Glomerular visceral epithelial cell (primary cell): Measurements from ENCODE around the gene SH3RF2.
A peak's percentile ranks its signal among the peaks of the same experiment; 100 is the strongest.
"Not testable (repeated sequence)": the region's sequence is repeated elsewhere in the genome, so short reads cannot be mapped to it uniquely, and the experiment has no call there.

Source experiments
- DNase-seq: peaks from one replicate; pipeline ENCODE4 v3.0.0-alpha.2; 2016; ENCODE audit errors: extremely low spot score

SH3RF2 gene

DNA sequence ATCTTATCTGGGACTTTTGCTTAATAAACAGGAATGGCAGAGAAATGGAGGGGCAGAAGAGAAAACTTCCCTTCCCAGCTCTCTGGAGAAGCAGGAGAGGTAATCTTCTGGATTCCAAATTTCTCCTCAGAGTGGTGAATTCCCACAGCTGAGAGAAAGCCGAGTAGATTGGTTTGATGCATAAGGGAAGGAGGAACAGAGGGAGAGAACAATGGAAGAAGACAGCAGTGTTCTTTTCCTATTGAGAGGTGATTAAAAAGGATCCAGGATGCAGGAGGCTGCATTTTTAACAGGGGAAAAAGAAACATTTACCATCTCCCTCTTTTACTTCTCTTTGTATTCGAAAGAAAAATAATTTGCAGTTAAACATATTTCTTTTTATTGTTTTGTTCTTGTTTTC is 13.1 kb downstream of the SH3RF2 start:
- DNase-seq, result no peak

DNA sequence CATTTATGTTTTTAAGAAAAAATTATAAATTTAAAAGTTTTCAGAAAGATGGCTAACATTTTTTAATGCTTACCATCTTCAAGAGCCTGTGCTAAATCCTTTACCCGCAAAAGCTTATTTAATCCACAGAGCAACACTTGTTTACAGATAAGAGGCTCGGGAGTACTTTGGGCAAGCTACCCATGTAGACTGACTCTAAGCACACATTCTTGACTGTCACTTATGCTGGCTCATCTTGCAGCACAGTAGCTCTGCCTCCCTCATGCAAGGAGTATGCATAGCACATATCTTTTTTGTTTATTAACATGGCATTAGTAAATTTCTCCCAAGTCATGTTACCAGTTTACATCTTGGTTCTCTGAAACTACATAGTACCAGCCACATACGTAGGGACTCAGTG is 14.7 kb downstream of the SH3RF2 start:
- no peak for DNase-seq

DNA sequence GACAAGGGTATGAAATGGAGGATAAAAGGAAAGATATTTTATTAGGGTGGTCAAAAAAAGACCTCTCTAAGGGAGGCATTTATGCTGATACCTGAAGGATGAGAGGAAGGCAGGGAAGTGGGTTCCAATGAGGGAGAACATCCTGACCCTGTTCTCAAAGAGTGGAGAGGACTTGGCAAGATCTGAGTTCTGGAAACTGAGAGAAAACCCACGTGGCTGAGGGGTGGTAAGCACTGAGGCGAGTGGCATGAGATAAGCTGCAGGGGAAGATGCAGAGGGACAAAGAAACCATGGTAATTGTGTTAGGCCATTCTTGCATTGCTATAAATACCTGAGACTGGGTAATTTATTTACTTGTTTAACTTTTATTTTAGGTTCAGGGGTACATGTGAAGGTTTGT is 16.8 kb downstream of the SH3RF2 start:
- DNase-seq, result no peak

DNA sequence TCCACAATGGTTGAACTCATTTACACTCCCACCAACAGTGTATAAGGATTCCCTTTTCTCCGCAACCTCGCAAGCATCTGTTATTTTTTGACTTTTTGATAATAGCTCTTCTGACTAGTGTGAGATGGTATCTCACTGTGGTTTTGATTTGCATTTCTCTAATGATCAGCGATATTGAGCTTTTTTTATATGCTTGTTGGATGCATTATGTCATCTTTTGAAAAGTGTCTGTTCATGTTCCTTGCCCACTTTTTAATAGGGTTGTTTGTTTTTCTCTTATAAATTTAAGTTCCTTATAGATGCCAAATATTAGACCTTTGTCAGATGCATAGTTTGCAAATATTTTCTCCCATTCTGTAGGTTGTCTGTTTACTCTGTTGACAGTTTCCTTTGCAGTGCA is 17.8 kb downstream of the SH3RF2 start:
- DNase-seq, result not testable (repeated sequence)

DNA sequence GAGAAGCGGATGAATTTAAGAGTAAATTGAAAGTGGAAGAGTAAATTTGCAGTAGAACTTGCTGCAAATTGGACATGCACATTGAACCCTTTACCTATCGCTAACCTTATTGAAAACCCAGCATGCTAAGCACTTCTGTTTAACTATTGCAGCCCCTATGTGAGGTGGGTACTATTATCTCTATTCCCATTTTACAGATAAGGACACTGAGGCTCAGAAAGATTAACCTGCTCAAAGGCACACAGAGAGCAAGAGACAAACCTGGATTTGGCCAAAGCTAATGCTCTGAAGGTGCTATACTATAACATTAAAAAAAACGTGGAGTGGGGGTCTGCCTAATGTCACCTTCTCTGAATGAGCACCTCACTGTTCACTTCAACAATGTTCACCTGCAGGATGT is 21.0 kb downstream of the SH3RF2 start:
- no peak for DNase-seq

DNA sequence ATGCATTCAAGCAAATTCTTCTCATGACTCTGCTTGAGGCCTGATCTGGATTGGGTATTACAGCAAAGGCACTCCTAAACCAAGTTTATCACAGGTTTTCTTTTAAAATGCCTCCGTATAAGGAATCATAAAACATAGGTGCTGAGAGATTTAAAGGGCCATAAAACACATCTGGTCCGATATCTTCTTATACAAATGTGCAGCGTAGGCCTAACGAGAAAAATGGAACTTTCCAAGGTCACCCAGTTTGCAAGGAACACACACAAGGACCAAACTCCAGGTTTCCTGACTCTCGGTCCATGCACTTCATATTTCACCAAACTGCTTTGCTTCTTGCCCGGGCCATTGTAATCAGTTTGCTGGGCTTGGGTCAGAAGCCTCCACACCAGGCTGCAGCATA is 22.1 kb downstream of the SH3RF2 start:
- no peak for DNase-seq

DNA sequence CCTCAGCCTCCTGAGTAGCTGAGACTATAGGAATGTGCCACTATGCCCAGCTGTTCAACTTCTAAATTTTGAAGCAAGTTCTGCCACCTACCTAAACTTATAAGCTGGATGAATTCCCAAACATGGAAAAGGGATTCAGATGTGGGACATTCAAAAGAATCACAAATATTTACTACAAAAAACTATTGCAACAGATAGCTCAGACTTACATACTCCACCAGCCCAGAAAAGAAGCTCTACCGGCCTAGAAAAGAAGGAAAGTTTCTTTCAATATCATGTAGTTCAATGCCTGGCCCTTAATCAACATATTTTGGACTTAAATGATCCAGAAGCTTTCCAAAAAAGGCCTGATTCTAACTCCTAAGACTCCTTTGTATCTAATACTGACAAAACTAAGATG is 23.8 kb downstream of the SH3RF2 start:
- no peak for DNase-seq

DNA sequence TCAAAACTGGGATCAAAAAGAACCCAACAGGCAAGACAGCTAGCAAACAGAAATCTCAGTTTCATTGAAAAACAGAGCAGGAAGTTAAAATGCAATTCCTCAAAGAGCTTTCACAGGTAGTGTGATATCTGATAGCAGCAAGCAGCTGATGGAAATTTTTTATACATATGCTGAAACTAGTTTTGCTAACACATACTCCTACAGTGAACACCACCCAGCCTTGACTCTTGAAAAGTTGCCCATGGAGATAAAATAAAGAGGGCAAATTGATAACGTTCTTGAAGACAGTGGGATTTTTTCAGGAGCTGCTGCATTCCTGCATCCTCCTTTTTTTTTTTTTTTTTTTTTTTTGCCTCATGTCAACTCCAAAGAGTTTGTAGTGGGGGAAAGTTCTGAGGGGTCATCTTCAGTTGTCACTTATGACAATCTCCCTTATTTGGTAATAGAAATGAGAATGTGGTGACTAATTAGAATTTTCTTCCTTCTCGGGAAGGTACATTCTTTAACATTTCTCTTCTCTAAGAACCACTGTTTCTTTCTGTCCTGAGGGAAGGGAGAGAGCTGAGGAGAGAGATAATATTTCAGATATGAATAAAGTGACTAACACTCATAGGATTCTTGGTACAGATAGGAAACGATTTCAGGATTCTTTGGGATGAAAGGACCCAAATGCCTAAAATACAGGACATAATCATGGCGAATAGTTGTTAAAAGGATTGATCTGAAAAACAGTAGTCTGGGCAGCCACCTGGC is 24.6 kb downstream of the SH3RF2 start:
- no peak for DNase-seq

DNA sequence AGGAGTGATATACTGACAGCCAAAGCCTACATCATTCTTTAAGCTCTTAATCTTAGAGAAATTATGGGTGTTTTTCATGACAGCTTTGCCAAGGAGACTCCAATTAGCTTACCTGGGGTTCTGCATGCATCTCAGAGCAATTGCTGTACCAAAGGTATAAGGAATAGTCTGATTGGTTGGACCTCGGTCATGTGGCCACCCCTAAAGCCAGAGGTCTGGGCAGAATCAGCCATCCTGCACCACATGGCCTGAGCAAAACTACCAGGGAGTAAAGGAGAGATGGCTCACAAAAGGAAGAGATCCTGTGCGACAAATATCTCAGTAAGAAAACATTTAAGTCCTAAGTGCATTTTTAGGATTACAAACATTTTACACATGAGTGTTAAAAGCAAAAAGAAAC is 25.6 kb downstream of the SH3RF2 start:
- DNase-seq, result no peak

DNA sequence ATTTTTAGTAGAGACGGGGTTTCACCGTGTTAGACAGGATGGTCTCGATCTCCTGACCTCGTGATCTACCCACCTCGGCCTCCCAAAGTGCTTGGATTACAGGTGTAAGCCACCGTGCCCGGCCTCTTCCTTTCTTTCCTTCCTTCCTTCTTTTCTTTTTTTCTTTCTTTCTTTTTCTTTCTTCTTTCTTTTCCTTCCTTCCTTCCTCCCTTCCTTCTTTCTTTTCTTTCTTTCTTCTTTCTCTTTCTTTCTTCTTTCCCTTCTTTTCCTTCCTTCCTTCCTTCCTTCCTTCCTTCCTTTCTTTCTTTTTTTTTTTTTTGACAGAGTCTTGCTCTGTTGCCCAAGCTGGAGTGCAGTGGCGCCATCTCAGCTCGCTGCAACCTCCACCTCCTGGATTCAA is 27.6 kb downstream of the SH3RF2 start:
- not testable (repeated sequence) for DNase-seq

DNA sequence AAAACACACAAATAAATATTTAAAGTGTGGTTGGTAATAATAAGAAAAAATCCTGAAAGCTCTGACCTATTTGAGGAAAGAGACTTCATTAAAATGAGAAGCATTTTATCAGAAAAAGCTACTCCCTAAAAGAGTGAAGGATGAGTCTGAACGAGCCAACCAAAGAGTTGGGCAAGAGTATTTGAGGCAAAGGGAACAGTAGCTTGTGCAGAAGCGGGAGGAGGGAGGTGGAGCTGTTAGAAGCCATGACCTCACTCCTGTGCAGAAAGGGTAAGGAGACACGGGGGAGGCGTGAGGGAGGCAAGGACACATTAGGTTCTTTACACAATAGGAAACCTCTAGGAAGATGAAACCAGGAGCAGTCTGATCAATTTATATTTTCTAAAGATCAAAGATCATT is 29.4 kb downstream of the SH3RF2 start:
- DNase-seq, result no peak

DNA sequence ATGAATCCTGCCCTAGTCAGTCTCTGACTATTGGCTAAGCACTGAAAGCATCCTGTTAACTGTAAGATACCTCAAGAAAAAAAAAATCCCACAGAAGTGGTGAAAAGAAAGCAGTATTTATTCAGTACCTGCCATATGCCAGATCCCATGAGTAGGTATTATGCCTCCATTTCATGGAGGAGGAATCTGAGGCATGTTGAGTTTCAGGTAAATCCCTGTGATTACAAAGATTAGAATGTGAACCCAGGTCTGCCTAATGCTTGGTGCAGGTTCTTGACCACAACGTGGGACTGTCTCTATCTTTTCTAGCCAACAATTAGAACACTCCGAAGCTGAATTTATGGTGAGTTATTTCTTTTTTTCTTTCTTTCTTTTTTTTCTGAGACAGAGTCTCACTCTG is 30.9 kb downstream of the SH3RF2 start:
- DNase-seq, result no peak

DNA sequence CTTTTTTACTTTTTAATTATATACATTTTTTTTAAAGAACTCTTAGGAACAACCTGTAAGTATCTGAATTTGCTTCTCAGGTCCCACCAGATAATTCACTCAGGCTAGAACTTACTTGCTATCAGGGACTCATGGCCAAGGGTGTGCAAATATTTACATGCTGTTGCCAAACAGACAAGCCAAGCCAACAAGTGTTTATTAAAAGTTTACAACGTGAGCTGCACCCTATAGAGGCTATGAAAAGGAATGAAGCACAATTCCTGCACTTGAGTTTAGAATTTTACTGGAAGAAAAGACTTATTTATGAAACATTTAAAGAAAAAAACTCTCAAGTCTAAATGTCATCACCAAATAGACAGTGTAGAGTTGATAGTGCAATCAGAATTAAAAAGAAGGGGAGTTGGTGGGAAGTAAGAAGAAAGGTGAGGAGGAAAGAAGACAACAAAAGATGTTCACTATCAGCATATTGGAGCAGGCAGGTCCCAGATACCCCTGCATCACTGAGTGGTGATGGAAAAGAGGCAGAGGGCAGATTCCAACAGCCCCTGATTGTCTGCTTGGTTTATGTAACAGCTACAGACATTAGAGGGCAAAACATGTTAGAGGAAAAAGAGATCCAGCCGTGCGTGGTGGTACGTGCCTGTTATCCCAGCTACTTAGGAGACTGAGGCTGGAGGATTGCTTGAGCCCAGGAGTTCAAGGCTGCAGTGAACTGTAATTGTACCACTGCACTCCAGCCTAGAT is 32.8 kb downstream of the SH3RF2 start:
- no peak for DNase-seq

DNA sequence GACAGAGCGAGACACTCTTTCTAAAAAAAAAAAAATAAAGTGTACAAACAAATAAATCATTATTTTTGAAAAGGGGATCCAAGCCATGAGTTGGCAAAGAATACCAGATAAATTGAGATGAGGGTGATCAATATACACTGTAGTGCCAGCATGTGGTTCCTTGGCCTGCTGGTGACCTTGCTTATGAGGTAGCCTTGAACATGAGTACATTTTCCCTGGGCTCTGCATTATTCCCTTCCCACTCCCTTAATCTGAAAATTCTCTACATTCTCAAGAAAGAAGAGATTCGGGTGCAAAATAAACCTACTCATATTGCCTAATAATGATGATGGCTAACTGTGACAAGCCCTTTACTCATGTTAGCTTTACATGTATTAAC is 33.3 kb downstream of the SH3RF2 start:
- DNase-seq, result no peak

DNA sequence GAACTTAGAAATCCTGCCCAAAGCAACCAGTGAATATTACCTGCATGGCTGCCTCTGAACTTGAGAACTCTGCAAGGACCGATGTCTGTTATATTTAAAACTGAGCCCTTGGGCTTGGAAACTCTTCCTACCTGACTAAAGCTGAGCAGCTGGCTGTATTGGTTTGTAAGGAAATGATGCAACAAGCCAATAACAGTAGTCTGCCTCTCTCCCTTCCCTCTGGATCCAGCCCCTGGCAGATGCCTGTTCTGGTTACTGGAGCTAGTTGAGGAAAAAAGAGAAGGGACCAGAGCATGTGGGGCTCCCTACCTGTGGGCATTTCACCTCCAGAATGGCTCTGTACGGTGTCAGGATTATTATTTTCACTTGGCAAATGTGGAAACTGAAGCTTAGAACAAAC is 34.7 kb downstream of the SH3RF2 start:
- DNase-seq, result no peak

DNA sequence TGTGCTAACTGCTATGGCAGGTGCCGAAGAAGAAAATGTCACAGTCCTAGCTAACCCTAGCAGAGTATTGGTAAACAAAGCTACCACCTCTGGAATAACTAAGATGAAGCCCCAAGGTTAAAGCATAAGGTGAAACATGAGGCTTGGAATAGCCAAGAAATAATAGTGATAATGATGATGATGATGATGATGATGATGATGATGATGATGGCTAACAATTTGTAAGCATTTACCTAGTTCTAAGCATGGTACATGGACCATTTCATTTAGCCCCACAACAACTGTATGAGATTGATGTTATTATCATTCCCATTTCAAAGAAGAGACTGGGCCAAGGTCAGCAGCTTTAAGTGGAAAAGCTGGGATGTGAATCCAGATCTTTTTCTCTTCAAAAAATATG is 35.3 kb downstream of the SH3RF2 start:
- no peak for DNase-seq

DNA sequence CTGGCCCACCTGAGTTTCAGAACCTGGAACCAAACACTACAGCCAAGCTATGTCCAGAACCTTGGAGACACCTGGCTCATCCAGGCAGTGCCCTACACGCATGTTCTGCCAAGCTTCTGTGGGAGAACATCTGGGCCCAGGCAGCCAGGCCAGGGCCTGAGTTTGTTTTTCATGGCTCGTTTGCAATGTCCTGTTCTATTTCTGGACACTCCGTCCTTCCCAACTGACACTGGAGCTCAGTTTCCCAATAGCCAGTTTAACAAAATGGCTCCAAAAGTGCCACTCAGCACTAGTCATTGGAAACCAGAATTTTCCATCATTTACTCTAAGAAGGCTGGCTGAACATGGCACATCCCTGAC is 38.6 kb downstream of the SH3RF2 start:
- DNase-seq, result no peak

DNA sequence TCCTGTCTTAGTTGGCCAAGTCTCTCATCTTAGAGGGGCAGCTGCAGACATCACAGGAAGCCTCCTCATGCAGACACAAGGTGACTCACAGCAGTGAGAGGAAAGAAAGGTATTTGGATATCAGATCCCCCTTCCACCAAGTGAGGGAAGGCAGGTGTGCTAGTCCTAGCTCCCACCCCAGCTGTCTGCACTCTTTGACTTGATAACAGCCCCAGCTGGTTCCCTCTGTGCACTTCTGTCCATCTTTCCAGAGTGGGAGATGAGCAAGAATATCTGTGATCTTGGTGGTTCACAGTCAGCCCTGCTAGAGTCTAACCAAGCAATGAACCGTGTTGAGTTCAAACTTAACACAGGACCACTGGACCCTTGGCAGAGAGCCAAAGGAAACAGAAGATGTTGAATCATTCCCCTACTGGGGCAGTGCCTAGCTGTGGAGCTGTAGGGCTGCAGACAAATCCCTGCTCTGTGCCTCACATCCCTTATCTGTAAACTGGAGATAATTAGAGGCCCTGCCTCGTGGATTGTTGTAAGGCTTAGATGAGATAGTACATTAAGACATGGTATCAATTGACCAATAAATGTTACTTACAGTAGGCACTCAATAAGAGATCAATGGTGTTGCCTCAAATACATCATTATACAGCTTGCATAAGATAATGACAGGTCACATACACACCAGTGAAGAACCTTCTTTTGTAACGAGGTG is 39.1 kb downstream of the SH3RF2 start:
- peak; percentile 99 for DNase-seq

DNA sequence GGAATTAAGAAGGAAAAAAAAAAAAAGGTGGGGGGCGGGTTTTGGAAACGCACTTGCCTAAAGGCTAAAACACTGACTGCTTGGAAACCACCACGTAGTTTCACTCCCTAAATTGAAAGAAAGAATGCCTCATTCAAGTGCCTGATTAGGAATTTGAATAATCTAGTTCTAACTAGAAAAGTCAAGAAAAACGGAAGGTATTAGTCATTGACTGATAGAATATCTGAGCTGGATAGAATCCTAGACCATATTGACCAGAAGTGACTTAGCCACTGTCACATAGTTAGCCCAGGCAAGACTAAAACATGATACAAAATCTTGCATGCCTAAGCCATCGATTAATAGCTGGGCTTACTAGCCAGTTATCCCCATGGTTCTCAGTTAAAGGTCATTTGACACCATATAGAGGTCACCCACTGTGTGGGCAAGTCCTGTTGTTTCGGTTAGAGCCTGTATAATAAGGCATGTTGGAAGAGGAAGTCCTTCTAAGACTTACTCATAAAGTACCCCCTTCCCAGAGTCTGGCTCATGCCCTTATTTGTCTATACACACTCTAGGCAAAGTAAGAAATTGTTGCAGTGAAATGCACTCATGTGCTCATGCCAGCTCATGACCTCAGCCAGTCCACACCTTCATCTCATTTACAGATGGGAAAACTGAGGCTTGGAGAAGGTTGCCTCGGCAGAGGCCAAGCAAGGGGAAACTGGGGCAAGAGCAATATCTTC is 40.2 kb downstream of the SH3RF2 start:
- DNase-seq, result peak; percentile 59

DNA sequence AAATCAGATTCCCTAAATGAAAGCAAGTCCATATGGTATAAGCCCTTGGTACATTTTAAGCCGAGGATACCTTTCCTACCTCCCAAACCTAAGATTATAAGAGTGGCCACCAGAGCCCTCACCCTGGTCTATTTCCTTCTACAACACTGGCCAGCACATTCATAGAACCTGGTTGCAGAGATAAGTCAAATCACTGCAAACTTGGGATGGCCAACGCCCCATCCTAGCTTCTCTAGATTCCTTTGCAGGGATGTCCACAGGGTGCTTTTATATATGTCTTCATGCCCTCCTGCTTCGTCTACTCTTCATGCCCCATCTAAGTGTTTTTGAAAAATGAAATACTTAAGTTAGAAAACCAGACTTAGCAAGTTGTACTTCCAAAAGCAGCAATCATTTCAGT is 41.8 kb downstream of the SH3RF2 start:
- no peak for DNase-seq

DNA sequence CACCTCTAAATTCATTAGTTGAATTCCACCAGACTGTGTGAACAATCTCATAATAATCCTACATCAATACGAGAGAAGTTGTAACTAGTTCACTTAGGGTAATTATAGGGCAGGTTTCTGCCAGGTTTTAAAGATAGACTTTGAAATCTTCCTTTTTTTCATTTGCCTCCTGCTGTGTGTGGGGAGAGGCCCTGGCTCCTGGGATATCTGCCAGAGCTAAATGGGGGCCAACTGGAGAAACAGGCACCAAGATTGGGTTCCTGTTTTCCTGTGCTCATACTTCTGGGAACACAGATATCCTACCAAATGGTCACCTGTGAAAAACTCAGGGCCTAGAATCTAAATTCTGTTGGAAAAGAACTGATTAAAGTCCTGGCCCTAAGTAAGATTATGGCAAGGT is 42.3 kb downstream of the SH3RF2 start:
- DNase-seq, result no peak
